OCI-LY7 (cell line): Measurements from ENCODE around the gene GLG1. TPM values are rescaled to one million over a fixed set of nuclear protein-coding genes. Genes with fewer than 3 reads are reported as not detected.
"Not testable (repeated sequence)": the region's sequence is repeated elsewhere in the genome, so short reads cannot be mapped to it uniquely, and the experiment has no call there.

ENCODE experiments used
- BruUV-seq: library from RNA; stranded (reverse); fragments of 400-500 nt; replicated peaks from 2 replicates; lab custom pipeline; 2021; lab: Mats Ljungman, UMichigan
- CTCF ChIA-PET: fragments of 300-600 bp; sonication (Branson Sonifier 250); formaldehyde crosslinking; loops from one replicate; lab custom pipeline; 2022; ENCODE audit warnings: antibody characterized with exemption; ENCODE audit not compliant: unreplicated experiment; lab: Charles Lee
- POLR2A ChIA-PET: fragments of 300-600 bp; sonication (Branson Sonifier 250); formaldehyde crosslinking; loops from one replicate; lab custom pipeline; 2022; ENCODE audit warnings: antibody characterized with exemption; lab: Charles Lee
- DNase-seq: peaks from one replicate; pipeline ENCODE4 v3.0.0-alpha.2; 2015; ENCODE audit warnings: low spot score
- H2AFZ ChIP-seq: fragments of 200-600 bp; sonication (generic), shearing (Covaris generic); 2 replicates; pipeline ENCODE4 v1.6.1; 2014; ENCODE audit warnings: mild to moderate bottlenecking, antibody characterized with exemption, low read length, moderate library complexity
- H3K27ac ChIP-seq: fragments of 200-600 bp; sonication (generic); 2 replicates; pipeline ENCODE4 v1.5.1; 2014; ENCODE audit warnings: mixed run types, low read depth, mild to moderate bottlenecking, moderate library complexity, low read length, inconsistent platforms; ENCODE audit not compliant: poor library complexity, severe bottlenecking
- H3K36me3 ChIP-seq: fragments of 200-600 bp; sonication (generic); 2 replicates; pipeline ENCODE4 v1.6.1; 2014; ENCODE audit warnings: mild to moderate bottlenecking, antibody characterized with exemption, low read length, moderate library complexity, mixed read lengths; ENCODE audit not compliant: insufficient read depth
- H3K4me1 ChIP-seq: fragments of 200-600 bp; sonication (generic); 2 replicates; pipeline ENCODE4 v1.5.1; 2014; ENCODE audit warnings: mild to moderate bottlenecking, low read length; ENCODE audit not compliant: insufficient read depth, poor library complexity, severe bottlenecking
- H3K4me2 ChIP-seq: fragments of 200-600 bp; sonication (generic); 2 replicates; pipeline ENCODE4 v1.6.1; 2014; ENCODE audit warnings: mild to moderate bottlenecking, low read length
- H3K4me3 ChIP-seq: fragments of 200-600 bp; sonication (generic); 2 replicates; pipeline ENCODE4 v1.5.1; 2014; ENCODE audit warnings: mild to moderate bottlenecking, low read depth, low read length; ENCODE audit not compliant: poor library complexity, severe bottlenecking
- H3K79me2 ChIP-seq: fragments of 200-600 bp; sonication (generic); 2 replicates; pipeline ENCODE4 v1.6.1; 2016; ENCODE audit warnings: low read depth, mild to moderate bottlenecking, low read length, moderate library complexity, mixed read lengths; ENCODE audit not compliant: insufficient read depth
- H3K9me2 ChIP-seq: fragments of 200-600 bp; sonication (generic); 2 replicates; pipeline ENCODE4 v1.6.1; 2016; ENCODE audit warnings: mild to moderate bottlenecking, low read length, mixed read lengths; ENCODE audit not compliant: insufficient read depth
- H3K9me3 ChIP-seq: fragments of 200-600 bp; sonication (generic); 2 replicates; pipeline ENCODE4 v1.6.1; 2014; ENCODE audit warnings: mild to moderate bottlenecking, mixed run types, low read length, mixed read lengths
- H4K20me1 ChIP-seq: fragments of 200-600 bp; sonication (generic); 2 replicates; pipeline ENCODE4 v1.6.1; 2014; ENCODE audit warnings: mild to moderate bottlenecking, antibody characterized with exemption, low read length, moderate library complexity, mixed read lengths; ENCODE audit not compliant: insufficient read depth
- intact Hi-C: fragments of 100-400 bp; cut with micrococcal nuclease; formaldehyde crosslinking; loops from one replicate; pipeline ENCODE4 v1.10.0; 2022; ENCODE audit not compliant: unreplicated experiment
- total RNA-seq, 2 experiments: library from RNA; depleted of rRNA in 1 of 2; stranded (reverse); fragments of >200 nt in 1 of 2; shearing (Covaris generic) in 1 of 2; gene quantifications; 2 replicates each; pipeline ENCODE4 v1.2.3, GENCODE V29; 2014 to 2022

The GLG1 gene
- total RNA-seq, 2 experiments from 2014 or later = 40.4 to 69.8 TPM

- H3K27ac ChIP-seq, H3K4me1 ChIP-seq, H3K4me3 ChIP-seq, H3K79me2 ChIP-seq, H4K20me1 ChIP-seq, H3K9me2 ChIP-seq, H3K9me3 ChIP-seq, intact Hi-C loops, POLR2A ChIA-PET, BruUV-seq, CTCF ChIA-PET, DNase-seq, H3K36me3 ChIP-seq, H3K4me2 ChIP-seq, H2AFZ ChIP-seq: not testable (repeated sequence)
These were observed 196.6 kb downstream of the GLG1 start for GRCh38 chr16:74410057-74410957.

- CTCF ChIA-PET, H3K79me2 ChIP-seq, H3K4me2 ChIP-seq, H3K9me3 ChIP-seq, H3K4me3 ChIP-seq, H3K27ac ChIP-seq, BruUV-seq, H4K20me1 ChIP-seq, H2AFZ ChIP-seq, H3K36me3 ChIP-seq, DNase-seq, H3K4me1 ChIP-seq, POLR2A ChIA-PET, H3K9me2 ChIP-seq, intact Hi-C loops: not testable (repeated sequence)
These were observed 197.5 kb downstream of the GLG1 start for GRCh38 chr16:74409185-74409981.

GRCh38 chr16:74407362-74407705 lies 199.6 kb downstream of the GLG1 start:
- H3K27ac ChIP-seq, BruUV-seq, H3K4me3 ChIP-seq, H3K4me2 ChIP-seq, H2AFZ ChIP-seq, POLR2A ChIA-PET, H3K79me2 ChIP-seq, H3K9me2 ChIP-seq, DNase-seq, intact Hi-C loops, H3K9me3 ChIP-seq, H4K20me1 ChIP-seq, H3K4me1 ChIP-seq, CTCF ChIA-PET, H3K36me3 ChIP-seq: not testable (repeated sequence)

GRCh38 chr16:74406600-74407361 lies 200.1 kb downstream of the GLG1 start:
- H3K9me2 ChIP-seq, H2AFZ ChIP-seq, BruUV-seq: not testable (repeated sequence)

GRCh38 chr16:74404148-74404933 lies 202.6 kb downstream of the GLG1 start:
- H3K79me2 ChIP-seq, intact Hi-C loops, H3K27ac ChIP-seq, H2AFZ ChIP-seq, POLR2A ChIA-PET, H3K4me3 ChIP-seq, H4K20me1 ChIP-seq, H3K9me2 ChIP-seq, DNase-seq, CTCF ChIA-PET, H3K36me3 ChIP-seq, H3K4me1 ChIP-seq, H3K4me2 ChIP-seq, H3K9me3 ChIP-seq, BruUV-seq: not testable (repeated sequence)

More at GRCh38 chr16:74406600-74407361, 200.1 kb downstream of the GLG1 start:
- H3K79me2 ChIP-seq, DNase-seq, H3K4me1 ChIP-seq, intact Hi-C loops, H4K20me1 ChIP-seq, H3K36me3 ChIP-seq, CTCF ChIA-PET, H3K27ac ChIP-seq, H3K9me3 ChIP-seq, H3K4me2 ChIP-seq, H3K4me3 ChIP-seq, POLR2A ChIA-PET: not testable (repeated sequence)
